Measurements from ENCODE around the gene LGALS1.
A peak's percentile ranks its signal among the peaks of the same experiment; 100 is the strongest.

Gene LGALS1

GRCh38 chr22:37696657-37697537, 21.5 kb downstream of the LGALS1 start, which contains the start of gene TRIOBP:
Gene TRIOBP, plus strand, starts transcription at chr22:37697048. Its CDS starts 4,318 bp downstream, at chr22:37701366.
- TF ChIP-seq CTCF (IDR thresholded peaks at IDR 0.05; ENCODE audit: low read depth, low read length): peak; percentile 50
- DNase-seq (ENCODE audit: extremely low read depth, low read depth): peak; percentile 79

GRCh38 chr22:37697538-37697835, 22.1 kb downstream of the LGALS1 start:
- TF ChIP-seq CTCF (IDR thresholded peaks at IDR 0.05; ENCODE audit: low read depth, low read length): no peak

GRCh38 chr22:37701141-37701786, 25.8 kb downstream of the LGALS1 start:
- DNase-seq (ENCODE audit: extremely low read depth, low read depth): no peak

More at GRCh38 chr22:37697538-37697835, 22.1 kb downstream of the LGALS1 start:
- DNase-seq (ENCODE audit: extremely low read depth, low read depth): no peak

GRCh38 chr22:37703906-37704305, 28.5 kb downstream of the LGALS1 start:
- no peak for DNase-seq (ENCODE audit: extremely low read depth, low read depth)
- no peak for TF ChIP-seq CTCF (IDR thresholded peaks at IDR 0.05; ENCODE audit: low read depth, low read length)

More at GRCh38 chr22:37701141-37701786, 25.8 kb downstream of the LGALS1 start:
- no peak for TF ChIP-seq CTCF (IDR thresholded peaks at IDR 0.05; ENCODE audit: low read depth, low read length)

GRCh38 chr22:37704645-37705044, 29.2 kb downstream of the LGALS1 start:
- TF ChIP-seq CTCF (IDR thresholded peaks at IDR 0.05; ENCODE audit: low read depth, low read length): no peak
- DNase-seq (ENCODE audit: extremely low read depth, low read depth): no peak

- no peak for DNase-seq (ENCODE audit: extremely low read depth, low read depth)
- no peak for TF ChIP-seq CTCF (IDR thresholded peaks at IDR 0.05; ENCODE audit: low read depth, low read length)
These were observed 29.8 kb downstream of the LGALS1 start for GRCh38 chr22:37705205-37705604.
